IMR-90 (cell line): ENCODE data around the gene MELTF.

ENCODE experiments used
- BHLHE40 ChIP-seq: fragments of 150-350 bp; IDR thresholded peaks from 2 replicates; pipeline ENCODE4 v1.6.1; 2016; ENCODE audit warnings: mild to moderate bottlenecking, low read depth, low read length
- CEBPB ChIP-seq: IDR thresholded peaks from 2 replicates; pipeline ENCODE4 v1.6.1; 2012; ENCODE audit warnings: low read depth, low read length, improper control_type of control experiment
- CHD1 ChIP-seq: IDR thresholded peaks from 2 replicates; pipeline ENCODE4 v1.6.1; 2012; ENCODE audit warnings: low read depth, low read length, improper control_type of control experiment
- POLR2A ChIP-seq: IDR thresholded peaks from 2 replicates; pipeline ENCODE4 v1.6.1; 2012; ENCODE audit warnings: mild to moderate bottlenecking, low read depth, low read length
- RAD21 ChIP-seq: IDR thresholded peaks from 2 replicates; pipeline ENCODE4 v1.6.1; 2012; ENCODE audit warnings: low read length, improper control_type of control experiment
- RCOR1 ChIP-seq: IDR thresholded peaks from 2 replicates; pipeline ENCODE4 v1.6.1; 2012; ENCODE audit warnings: mild to moderate bottlenecking, low read length, improper control_type of control experiment; ENCODE audit not compliant: insufficient replicate concordance
- RFX5 ChIP-seq: IDR thresholded peaks from 2 replicates; pipeline ENCODE4 v1.8.0; 2012; ENCODE audit warnings: low read depth, mild to moderate bottlenecking, low read length, moderate library complexity
- SMC3 ChIP-seq: fragments of 150-350 bp; IDR thresholded peaks from 2 replicates; pipeline ENCODE4 v1.6.1; 2016; ENCODE audit warnings: low read depth, mild to moderate bottlenecking, antibody characterized with exemption, low read length, moderate library complexity
- TF ChIP-seq, protein P1 (sequence below): conservative IDR thresholded peaks from 2 replicates; pipeline ENCODE4 v1.5.1; 2012; ENCODE audit warnings: mild to moderate bottlenecking, low read depth, low read length, improper control_type of control experiment
- TF ChIP-seq, protein P2 (sequence below): fragments of 150-350 bp; IDR thresholded peaks from 2 replicates; pipeline ENCODE4 v1.6.1; 2017; ENCODE audit warnings: mild to moderate bottlenecking, antibody characterized with exemption, low read length, low read depth

DNA sequence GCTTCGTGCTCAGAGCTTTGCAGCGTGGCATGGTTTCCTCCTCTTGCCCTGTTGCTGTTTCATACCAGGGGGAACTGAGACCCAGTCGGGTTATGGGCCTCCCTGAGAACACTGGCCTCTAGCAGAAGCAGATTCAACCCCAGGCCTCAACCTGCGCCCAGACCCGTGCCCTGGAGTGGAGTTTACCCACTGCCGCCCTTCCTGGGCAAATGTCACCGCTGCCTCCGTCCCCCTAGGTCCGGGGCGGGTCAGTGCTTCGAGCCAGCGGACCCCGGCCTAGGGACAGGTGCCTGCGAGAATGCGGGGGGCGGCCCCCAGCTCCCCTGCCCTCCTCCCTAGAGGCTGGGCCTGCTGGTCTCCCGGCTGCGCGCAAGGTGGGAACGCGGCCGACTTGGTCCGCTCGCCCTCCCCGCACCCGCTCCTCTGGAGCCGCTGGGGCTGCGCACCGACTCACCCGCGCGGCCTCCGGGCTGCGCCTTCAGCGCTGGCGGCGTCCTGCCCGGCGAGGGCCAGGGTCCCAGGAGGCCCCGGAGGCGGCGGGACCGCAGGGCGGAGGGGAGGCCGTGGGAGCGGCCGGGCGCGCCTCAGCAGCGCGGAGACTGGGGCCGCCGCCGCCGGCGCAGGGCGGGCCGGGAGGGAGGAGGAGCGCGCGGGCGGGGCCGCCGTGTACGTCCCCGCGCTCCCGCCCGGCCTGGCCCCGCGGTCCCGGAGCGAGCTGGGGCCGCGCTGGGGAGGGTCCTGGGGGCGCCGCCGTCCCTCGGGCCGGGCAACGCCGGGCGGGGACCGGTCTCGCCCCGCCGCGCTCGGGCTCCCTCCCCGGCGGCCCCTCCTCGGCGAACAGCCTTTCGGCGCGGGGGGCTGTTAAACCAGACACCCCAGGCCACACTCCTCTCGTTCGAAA, 61.1 kb downstream of the MELTF start, which contains the start of gene PIGZ:
- TF ChIP-seq RAD21 (no peak), RFX5 (no peak), CHD1 (no peak), POLR2A (no peak), CEBPB (no peak), SMC3 (no peak), RCOR1 (no peak), BHLHE40 (no peak)
- TF ChIP-seq, protein P1, sequence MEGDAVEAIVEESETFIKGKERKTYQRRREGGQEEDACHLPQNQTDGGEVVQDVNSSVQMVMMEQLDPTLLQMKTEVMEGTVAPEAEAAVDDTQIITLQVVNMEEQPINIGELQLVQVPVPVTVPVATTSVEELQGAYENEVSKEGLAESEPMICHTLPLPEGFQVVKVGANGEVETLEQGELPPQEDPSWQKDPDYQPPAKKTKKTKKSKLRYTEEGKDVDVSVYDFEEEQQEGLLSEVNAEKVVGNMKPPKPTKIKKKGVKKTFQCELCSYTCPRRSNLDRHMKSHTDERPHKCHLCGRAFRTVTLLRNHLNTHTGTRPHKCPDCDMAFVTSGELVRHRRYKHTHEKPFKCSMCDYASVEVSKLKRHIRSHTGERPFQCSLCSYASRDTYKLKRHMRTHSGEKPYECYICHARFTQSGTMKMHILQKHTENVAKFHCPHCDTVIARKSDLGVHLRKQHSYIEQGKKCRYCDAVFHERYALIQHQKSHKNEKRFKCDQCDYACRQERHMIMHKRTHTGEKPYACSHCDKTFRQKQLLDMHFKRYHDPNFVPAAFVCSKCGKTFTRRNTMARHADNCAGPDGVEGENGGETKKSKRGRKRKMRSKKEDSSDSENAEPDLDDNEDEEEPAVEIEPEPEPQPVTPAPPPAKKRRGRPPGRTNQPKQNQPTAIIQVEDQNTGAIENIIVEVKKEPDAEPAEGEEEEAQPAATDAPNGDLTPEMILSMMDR, result no peak
- TF ChIP-seq, protein P2, sequence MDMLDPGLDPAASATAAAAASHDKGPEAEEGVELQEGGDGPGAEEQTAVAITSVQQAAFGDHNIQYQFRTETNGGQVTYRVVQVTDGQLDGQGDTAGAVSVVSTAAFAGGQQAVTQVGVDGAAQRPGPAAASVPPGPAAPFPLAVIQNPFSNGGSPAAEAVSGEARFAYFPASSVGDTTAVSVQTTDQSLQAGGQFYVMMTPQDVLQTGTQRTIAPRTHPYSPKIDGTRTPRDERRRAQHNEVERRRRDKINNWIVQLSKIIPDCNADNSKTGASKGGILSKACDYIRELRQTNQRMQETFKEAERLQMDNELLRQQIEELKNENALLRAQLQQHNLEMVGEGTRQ, result no peak
